ENCODE data around the gene MRPS12.

Gene MRPS12

DNA sequence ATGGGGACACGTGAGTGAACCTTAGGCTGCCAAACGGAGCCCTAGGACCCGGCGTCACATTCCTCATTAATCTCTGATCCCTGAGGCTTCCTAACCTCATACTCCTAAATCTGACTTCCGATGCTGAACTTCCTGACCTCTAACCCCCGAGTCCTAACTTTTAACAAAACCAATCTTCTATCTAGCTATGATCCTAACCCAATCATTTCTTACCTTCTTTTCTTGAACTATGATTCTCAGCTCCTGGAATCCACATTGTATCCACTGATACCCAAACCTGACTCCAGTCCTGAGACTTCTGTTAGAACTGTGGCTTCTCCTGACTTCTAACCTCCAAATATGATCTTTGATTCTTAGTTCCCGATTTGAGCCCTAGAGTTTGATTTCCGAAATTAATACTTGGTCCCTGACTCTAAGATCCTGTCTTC lies 30.5 kb upstream of the MRPS12 start:
- H3K27me3 ChIP-seq (ENCODE audit: control insufficient read depth, insufficient read depth, low read length): no peaks in the 10 kb centered on the region
- H3K4me3 ChIP-seq (ENCODE audit: low read length): peak overlapping the region; percentile 89
- peaks cover 19% of the 10 kb centered on the region for H3K4me1 ChIP-seq (ENCODE audit: control insufficient read depth, insufficient read depth, low read length)
- peaks cover 5% of the 10 kb centered on the region for H3K36me3 ChIP-seq (ENCODE audit: control insufficient read depth, insufficient read depth, low read length)
- H3K9me3 ChIP-seq (ENCODE audit: control insufficient read depth, low read length): no peaks in the 10 kb centered on the region
- H3K9ac ChIP-seq (ENCODE audit: low read length): peak overlapping the region; percentile 88

GRCh38 chr19:38900743-38901190 lies 30.0 kb upstream of the MRPS12 start:
- Histone ChIP-seq H3K4me3 (ENCODE audit: low read length) (no peak overlapping the region), H3K4me1 (ENCODE audit: control insufficient read depth, insufficient read depth, low read length) (peaks cover 19% of the 10 kb centered on the region), H3K36me3 (ENCODE audit: control insufficient read depth, insufficient read depth, low read length) (peaks cover 9% of the 10 kb centered on the region), H3K27me3 (ENCODE audit: control insufficient read depth, insufficient read depth, low read length) (no peaks in the 10 kb centered on the region), H3K9me3 (ENCODE audit: control insufficient read depth, low read length) (no peaks in the 10 kb centered on the region), H3K9ac (ENCODE audit: low read length) (peak overlapping the region; percentile 88)

DNA sequence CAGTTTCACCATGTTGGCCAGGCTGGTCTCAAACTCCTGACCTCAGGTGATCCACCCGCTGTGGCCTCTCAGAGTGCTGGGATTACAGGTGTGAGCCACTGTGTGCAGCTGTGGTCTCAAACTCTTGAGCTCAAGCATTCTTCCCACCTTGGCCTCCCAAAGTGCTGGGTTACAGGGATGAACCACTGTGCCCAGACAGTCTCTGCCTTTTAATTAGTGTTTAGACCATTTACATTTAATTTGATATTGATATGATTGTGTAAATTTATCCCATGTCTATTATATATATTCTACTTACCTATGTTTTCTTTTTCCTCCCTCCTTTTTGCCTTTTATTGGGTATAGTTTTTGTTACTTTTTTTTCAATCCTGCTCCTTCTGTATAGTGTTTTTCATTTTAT lies 29.1 kb upstream of the MRPS12 start:
- peaks cover 9% of the 10 kb centered on the region for H3K36me3 ChIP-seq (ENCODE audit: control insufficient read depth, insufficient read depth, low read length)
- H3K27me3 ChIP-seq (ENCODE audit: control insufficient read depth, insufficient read depth, low read length): no peaks in the 10 kb centered on the region
- peaks cover 19% of the 10 kb centered on the region for H3K4me1 ChIP-seq (ENCODE audit: control insufficient read depth, insufficient read depth, low read length)
- H3K9me3 ChIP-seq (ENCODE audit: control insufficient read depth, low read length): no peaks in the 10 kb centered on the region
- no peak overlapping the region for H3K9ac ChIP-seq (ENCODE audit: low read length)
- no peak overlapping the region for H3K4me3 ChIP-seq (ENCODE audit: low read length)

GRCh38 chr19:38904581-38905539 lies 25.9 kb upstream of the MRPS12 start:
- H3K4me3 ChIP-seq (ENCODE audit: low read length): no peak overlapping the region
- H3K4me1 ChIP-seq (ENCODE audit: control insufficient read depth, insufficient read depth, low read length): peaks cover 9% of the 10 kb centered on the region
- H3K27me3 ChIP-seq (ENCODE audit: control insufficient read depth, insufficient read depth, low read length): no peaks in the 10 kb centered on the region
- H3K9me3 ChIP-seq (ENCODE audit: control insufficient read depth, low read length): no peaks in the 10 kb centered on the region
- H3K9ac ChIP-seq (ENCODE audit: low read length): no peak overlapping the region
- peaks cover 9% of the 10 kb centered on the region for H3K36me3 ChIP-seq (ENCODE audit: control insufficient read depth, insufficient read depth, low read length)

DNA sequence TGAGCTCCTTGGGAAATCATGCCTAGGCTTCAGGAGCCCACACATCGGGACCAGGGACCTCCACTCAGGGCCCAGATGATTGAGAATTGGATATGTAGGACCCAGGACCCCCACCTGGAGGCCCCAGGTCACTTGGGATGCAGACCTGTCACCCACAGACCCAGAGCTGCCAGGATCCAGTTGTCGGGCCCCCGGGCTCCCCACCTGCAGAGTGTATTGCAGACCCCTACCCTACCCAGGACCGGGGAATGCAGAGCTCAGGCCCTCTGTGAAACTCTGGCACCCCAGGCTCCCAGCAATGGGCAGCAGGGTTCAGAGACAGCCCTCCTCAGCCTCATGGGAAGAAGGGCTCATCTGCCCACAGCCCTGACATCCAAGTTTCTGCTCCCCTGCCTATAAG lies 25.1 kb upstream of the MRPS12 start:
- H3K4me3 ChIP-seq (ENCODE audit: low read length): no peak overlapping the region
- H3K4me1 ChIP-seq (ENCODE audit: control insufficient read depth, insufficient read depth, low read length): peaks cover 9% of the 10 kb centered on the region
- H3K9ac ChIP-seq (ENCODE audit: low read length): no peak overlapping the region
- H3K36me3 ChIP-seq (ENCODE audit: control insufficient read depth, insufficient read depth, low read length): peaks cover 9% of the 10 kb centered on the region
- H3K27me3 ChIP-seq (ENCODE audit: control insufficient read depth, insufficient read depth, low read length): no peaks in the 10 kb centered on the region
- H3K9me3 ChIP-seq (ENCODE audit: control insufficient read depth, low read length): no peaks in the 10 kb centered on the region

DNA sequence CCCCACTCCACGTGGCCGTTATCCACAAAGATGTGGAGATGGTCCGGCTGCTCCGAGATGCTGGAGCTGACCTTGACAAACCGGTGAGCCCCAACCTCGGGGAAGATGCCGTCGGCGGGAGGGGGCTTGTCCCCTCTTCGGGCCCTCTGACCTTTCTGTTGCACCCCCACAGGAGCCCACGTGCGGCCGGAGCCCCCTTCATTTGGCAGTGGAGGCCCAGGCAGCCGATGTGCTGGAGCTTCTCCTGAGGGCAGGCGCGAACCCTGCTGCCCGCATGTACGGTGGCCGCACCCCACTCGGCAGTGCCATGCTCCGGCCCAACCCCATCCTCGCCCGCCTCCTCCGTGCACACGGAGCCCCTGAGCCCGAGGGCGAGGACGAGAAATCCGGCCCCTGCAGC lies 23.5 kb upstream of the MRPS12 start:
- Histone ChIP-seq H3K4me1 (ENCODE audit: control insufficient read depth, insufficient read depth, low read length) (no peaks in the 10 kb centered on the region), H3K9me3 (ENCODE audit: control insufficient read depth, low read length) (no peaks in the 10 kb centered on the region), H3K9ac (ENCODE audit: low read length) (no peak overlapping the region), H3K4me3 (ENCODE audit: low read length) (no peak overlapping the region), H3K36me3 (ENCODE audit: control insufficient read depth, insufficient read depth, low read length) (peaks cover 9% of the 10 kb centered on the region), H3K27me3 (ENCODE audit: control insufficient read depth, insufficient read depth, low read length) (peaks cover 12% of the 10 kb centered on the region)

DNA sequence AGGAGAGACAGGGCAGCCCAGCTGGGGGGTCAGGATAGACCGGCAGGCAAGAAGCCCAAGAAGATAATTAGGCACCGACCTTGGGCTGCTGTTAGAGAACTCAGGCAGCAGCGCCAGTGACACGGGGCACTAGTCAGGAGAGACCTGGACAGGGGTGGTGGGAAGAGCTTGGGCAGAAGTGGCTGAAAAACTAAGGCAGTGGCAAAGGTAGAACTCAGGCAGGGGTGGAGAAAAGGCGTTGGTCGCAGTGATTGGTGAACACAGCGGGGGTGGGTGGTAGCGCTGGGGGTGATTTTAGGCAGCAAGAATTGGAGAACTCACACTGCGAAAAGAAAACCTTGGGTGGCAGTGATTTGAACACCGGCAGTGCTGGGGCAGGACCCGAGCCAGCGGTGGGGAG lies 23.1 kb upstream of the MRPS12 start:
- peaks cover 16% of the 10 kb centered on the region for H3K27me3 ChIP-seq (ENCODE audit: control insufficient read depth, insufficient read depth, low read length)
- H3K36me3 ChIP-seq (ENCODE audit: control insufficient read depth, insufficient read depth, low read length): peaks cover 9% of the 10 kb centered on the region
- no peaks in the 10 kb centered on the region for H3K9me3 ChIP-seq (ENCODE audit: control insufficient read depth, low read length)
- no peak overlapping the region for H3K4me3 ChIP-seq (ENCODE audit: low read length)
- H3K4me1 ChIP-seq (ENCODE audit: control insufficient read depth, insufficient read depth, low read length): no peaks in the 10 kb centered on the region
- H3K9ac ChIP-seq (ENCODE audit: low read length): no peak overlapping the region

DNA sequence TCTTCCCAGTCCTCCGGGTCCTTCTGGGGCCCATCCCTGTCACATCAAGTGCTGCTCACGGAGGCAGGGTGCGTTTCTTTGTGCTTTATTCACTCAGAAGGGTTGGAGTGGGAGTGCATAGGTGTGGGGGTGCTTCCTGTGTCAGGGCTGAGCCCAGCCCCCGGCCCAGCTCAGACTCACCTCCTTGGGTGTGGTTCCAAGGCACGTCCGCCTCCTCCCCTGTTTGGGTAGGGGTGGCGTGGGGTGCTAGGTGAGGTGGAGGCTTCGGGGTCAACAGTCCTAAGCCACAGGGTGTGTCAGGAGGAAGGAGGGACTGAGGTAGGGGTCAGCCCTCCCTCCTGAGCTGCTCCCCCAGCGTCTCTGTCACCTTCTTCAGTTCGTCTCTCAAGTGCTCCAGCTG lies 21.8 kb upstream of the MRPS12 start:
- Histone ChIP-seq H3K9ac (ENCODE audit: low read length) (no peak overlapping the region), H3K4me1 (ENCODE audit: control insufficient read depth, insufficient read depth, low read length) (no peaks in the 10 kb centered on the region)

DNA sequence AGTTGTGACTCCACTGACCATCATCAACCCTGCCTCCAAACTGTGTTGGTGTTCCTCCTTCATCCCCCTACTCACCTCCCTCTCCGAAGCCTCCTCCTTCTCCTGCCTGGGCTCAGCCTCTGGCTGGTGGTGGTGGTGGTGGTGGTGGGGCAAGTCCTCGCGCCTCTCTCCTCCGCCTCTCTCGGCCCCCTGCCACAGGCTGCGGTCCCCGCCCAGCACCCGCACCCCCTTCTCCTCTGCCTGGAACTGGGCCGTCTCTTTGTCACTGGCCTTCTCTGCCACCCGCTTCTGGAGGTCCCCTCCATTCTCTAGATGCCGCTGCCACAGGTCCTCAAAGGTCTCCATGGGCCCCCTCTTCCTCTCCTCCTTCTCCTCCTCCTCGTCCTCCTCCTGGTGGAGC lies 20.3 kb upstream of the MRPS12 start:
- peaks cover under 1% of the 10 kb centered on the region for H3K36me3 ChIP-seq (ENCODE audit: control insufficient read depth, insufficient read depth, low read length)
- H3K4me3 ChIP-seq (ENCODE audit: low read length): no peak overlapping the region
- H3K9me3 ChIP-seq (ENCODE audit: control insufficient read depth, low read length): no peaks in the 10 kb centered on the region
- H3K27me3 ChIP-seq (ENCODE audit: control insufficient read depth, insufficient read depth, low read length): peaks cover 16% of the 10 kb centered on the region
- H3K4me1 ChIP-seq (ENCODE audit: control insufficient read depth, insufficient read depth, low read length): no peaks in the 10 kb centered on the region
- H3K9ac ChIP-seq (ENCODE audit: low read length): no peak overlapping the region

More for the DNA sequence above, 21.8 kb upstream of the MRPS12 start:
- Histone ChIP-seq H3K9me3 (ENCODE audit: control insufficient read depth, low read length) (no peaks in the 10 kb centered on the region), H3K4me3 (ENCODE audit: low read length) (no peak overlapping the region), H3K36me3 (ENCODE audit: control insufficient read depth, insufficient read depth, low read length) (peaks cover 9% of the 10 kb centered on the region), H3K27me3 (ENCODE audit: control insufficient read depth, insufficient read depth, low read length) (peaks cover 16% of the 10 kb centered on the region)

DNA sequence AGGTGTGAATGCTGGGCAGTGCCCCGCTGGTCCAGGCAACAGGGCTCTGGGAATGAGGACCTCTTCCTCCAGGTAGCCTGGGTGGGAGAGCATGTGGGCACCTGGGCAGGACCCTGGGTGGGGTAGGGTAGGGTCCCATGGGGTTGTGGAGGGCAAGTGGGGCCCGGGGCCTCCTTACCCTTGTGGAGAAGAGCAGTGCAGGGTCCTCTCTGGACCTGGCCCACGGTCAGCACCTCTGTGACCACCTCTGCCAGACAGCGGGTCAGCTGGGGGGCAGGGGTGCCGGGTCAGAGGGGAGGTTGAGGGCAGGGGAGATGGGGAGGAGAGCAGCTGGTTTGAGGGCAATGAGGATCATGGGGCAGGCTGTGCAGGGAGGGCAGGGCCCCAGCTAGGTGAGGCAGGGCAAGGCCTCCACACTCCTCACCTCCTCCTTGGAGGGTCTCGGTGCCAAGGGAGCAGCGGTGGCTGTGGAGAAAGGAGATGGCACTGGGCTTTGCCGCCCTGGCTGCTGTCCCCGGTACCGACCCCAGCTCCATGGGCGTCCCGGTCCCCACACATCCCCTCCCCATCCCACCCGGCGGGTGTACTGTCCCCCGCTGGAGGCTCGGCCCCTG lies 19.2 kb upstream of the MRPS12 start:
- no peaks in the 10 kb centered on the region for H3K4me1 ChIP-seq (ENCODE audit: control insufficient read depth, insufficient read depth, low read length)
- H3K9me3 ChIP-seq (ENCODE audit: control insufficient read depth, low read length): no peaks in the 10 kb centered on the region
- peaks cover 16% of the 10 kb centered on the region for H3K27me3 ChIP-seq (ENCODE audit: control insufficient read depth, insufficient read depth, low read length)
- H3K4me3 ChIP-seq (ENCODE audit: low read length): no peak overlapping the region
- no peak overlapping the region for H3K9ac ChIP-seq (ENCODE audit: low read length)
- H3K36me3 ChIP-seq (ENCODE audit: control insufficient read depth, insufficient read depth, low read length): no peaks in the 10 kb centered on the region

GRCh38 chr19:38912600-38913514 lies 17.9 kb upstream of the MRPS12 start:
- no peaks in the 10 kb centered on the region for H3K4me1 ChIP-seq (ENCODE audit: control insufficient read depth, insufficient read depth, low read length)
- H3K4me3 ChIP-seq (ENCODE audit: low read length): no peak overlapping the region
- no peaks in the 10 kb centered on the region for H3K36me3 ChIP-seq (ENCODE audit: control insufficient read depth, insufficient read depth, low read length)
- no peak overlapping the region for H3K9ac ChIP-seq (ENCODE audit: low read length)
- H3K27me3 ChIP-seq (ENCODE audit: control insufficient read depth, insufficient read depth, low read length): peaks cover 16% of the 10 kb centered on the region
- no peaks in the 10 kb centered on the region for H3K9me3 ChIP-seq (ENCODE audit: control insufficient read depth, low read length)
